ENCODE measurements around the gene OR8B12.

GRCh38 chr11:124534051-124534450, 9.4 kb downstream of the OR8B12 start:
- TF ChIP-seq POLR2A (IDR thresholded peaks at IDR 0.05; ENCODE audit: low read length): no peak
- no peak for TF ChIP-seq CTCF (IDR thresholded peaks at IDR 0.05)
- no peak for TF ChIP-seq USF2 (IDR thresholded peaks at IDR 0.05)
- TF ChIP-seq NFE2L2 (conservative IDR thresholded peaks at IDR 0.05; ENCODE audit: low read length): no peak
- TF ChIP-seq CBX8 (IDR thresholded peaks at IDR 0.05): no peak
- no peak for TF ChIP-seq RAD21 (conservative IDR thresholded peaks at IDR 0.05 in 1 of 2, IDR thresholded peaks at IDR 0.05 in 1 of 2)
- no peak for TF ChIP-seq EP300 (IDR thresholded peaks at IDR 0.05)
- no peak for TF ChIP-seq JUN (IDR thresholded peaks at IDR 0.05)

Data from A549 (cell line).